Fibroblast of lung (primary cell): ENCODE results near the gene FLNB.
A peak's percentile ranks its signal among the peaks of the same experiment; 100 is the strongest.

Source experiments
- EZH2 ChIP-seq: IDR thresholded peaks from 2 replicates; pipeline ENCODE4 v1.5.1; 2012; ENCODE audit warnings: low read length, control low read depth, mild to moderate bottlenecking; ENCODE audit errors: missing control alignments
- TF ChIP-seq, protein P1 (sequence below), 2 donors: IDR thresholded peaks in 1 of 2; conservative IDR thresholded peaks in 1 of 2; 1 replicate in 1 of 2; 2 replicates in 1 of 2; pipeline ENCODE4 v1.5.1; 2011 to 2012; ENCODE audit warnings: low read length in 2 of 2, control low read depth in 1 of 2, inconsistent platforms in 1 of 2, low read depth in 1 of 2, mild to moderate bottlenecking in 1 of 2

GRCh38 chr3:58135712-58136543 is 127.7 kb downstream of the FLNB start:
- TF ChIP-seq, protein P1, sequence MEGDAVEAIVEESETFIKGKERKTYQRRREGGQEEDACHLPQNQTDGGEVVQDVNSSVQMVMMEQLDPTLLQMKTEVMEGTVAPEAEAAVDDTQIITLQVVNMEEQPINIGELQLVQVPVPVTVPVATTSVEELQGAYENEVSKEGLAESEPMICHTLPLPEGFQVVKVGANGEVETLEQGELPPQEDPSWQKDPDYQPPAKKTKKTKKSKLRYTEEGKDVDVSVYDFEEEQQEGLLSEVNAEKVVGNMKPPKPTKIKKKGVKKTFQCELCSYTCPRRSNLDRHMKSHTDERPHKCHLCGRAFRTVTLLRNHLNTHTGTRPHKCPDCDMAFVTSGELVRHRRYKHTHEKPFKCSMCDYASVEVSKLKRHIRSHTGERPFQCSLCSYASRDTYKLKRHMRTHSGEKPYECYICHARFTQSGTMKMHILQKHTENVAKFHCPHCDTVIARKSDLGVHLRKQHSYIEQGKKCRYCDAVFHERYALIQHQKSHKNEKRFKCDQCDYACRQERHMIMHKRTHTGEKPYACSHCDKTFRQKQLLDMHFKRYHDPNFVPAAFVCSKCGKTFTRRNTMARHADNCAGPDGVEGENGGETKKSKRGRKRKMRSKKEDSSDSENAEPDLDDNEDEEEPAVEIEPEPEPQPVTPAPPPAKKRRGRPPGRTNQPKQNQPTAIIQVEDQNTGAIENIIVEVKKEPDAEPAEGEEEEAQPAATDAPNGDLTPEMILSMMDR (conservative IDR thresholded peaks at IDR 0.05 in 1 of 2, IDR thresholded peaks at IDR 0.05 in 1 of 2; ENCODE audit: low read depth in 1 of 2, low read length in 2 of 2), result peak in 1 of 2 donors; percentile 47
- no peak for TF ChIP-seq EZH2
